HG02884 (cell line): ENCODE measurements around the gene MID1.
"Not testable (repeated sequence)": the region's sequence is repeated elsewhere in the genome, so short reads cannot be mapped to it uniquely, and the experiment has no call there.

ENCODE experiments used
- ATAC-seq: cut with Tn5 transposase; IDR thresholded peaks from one replicate; pipeline ENCODE4 v1.9.1; 2021; ENCODE audit warnings: mild to moderate bottlenecking, moderate library complexity; ENCODE audit not compliant: unreplicated experiment

MID1 gene

GRCh38 chrX:10618961-10619360 is 1.4 kb downstream of the MID1 start:
- ATAC-seq, result no peak

- no peak for ATAC-seq
These were observed 2.4 kb downstream of the MID1 start for GRCh38 chrX:10617999-10618351.

- no peak for ATAC-seq
These were observed 3.0 kb downstream of the MID1 start for GRCh38 chrX:10617186-10617998.

- ATAC-seq, result no peak
These were observed 4.2 kb downstream of the MID1 start for GRCh38 chrX:10615931-10616774.

- no peak for ATAC-seq
These were observed 8.2 kb downstream of the MID1 start for GRCh38 chrX:10612215-10612614.

- ATAC-seq, result no peak
These were observed 8.8 kb downstream of the MID1 start for GRCh38 chrX:10611441-10612090.

GRCh38 chrX:10608099-10608498 is 12.3 kb downstream of the MID1 start:
- ATAC-seq, result no peak

- no peak for ATAC-seq
These were observed 13.2 kb downstream of the MID1 start for GRCh38 chrX:10607233-10607632.

GRCh38 chrX:10603612-10604011 is 16.8 kb downstream of the MID1 start:
- ATAC-seq, result no peak

- ATAC-seq, result no peak
These were observed 17.7 kb downstream of the MID1 start for GRCh38 chrX:10602646-10603045.

GRCh38 chrX:10600479-10600878 is 19.9 kb downstream of the MID1 start:
- no peak for ATAC-seq

GRCh38 chrX:10598540-10598939 is 21.8 kb downstream of the MID1 start:
- no peak for ATAC-seq

- ATAC-seq, result no peak
These were observed 22.5 kb downstream of the MID1 start for GRCh38 chrX:10597871-10598270.

GRCh38 chrX:10591363-10592335 is 28.7 kb downstream of the MID1 start:
- no peak for ATAC-seq

- not testable (repeated sequence) for ATAC-seq
These were observed 30.6 kb downstream of the MID1 start for GRCh38 chrX:10589787-10590186.

- ATAC-seq, result no peak
These were observed 31.3 kb downstream of the MID1 start for GRCh38 chrX:10589098-10589497.

- ATAC-seq, result not testable (repeated sequence)
These were observed 35.5 kb downstream of the MID1 start for GRCh38 chrX:10584882-10585281.

GRCh38 chrX:10582945-10583344 is 37.4 kb downstream of the MID1 start:
- ATAC-seq, result no peak

GRCh38 chrX:10582215-10582733 is 38.1 kb downstream of the MID1 start:
- ATAC-seq, result no peak
